ENCODE results near the gene SMC1B.

DNA sequence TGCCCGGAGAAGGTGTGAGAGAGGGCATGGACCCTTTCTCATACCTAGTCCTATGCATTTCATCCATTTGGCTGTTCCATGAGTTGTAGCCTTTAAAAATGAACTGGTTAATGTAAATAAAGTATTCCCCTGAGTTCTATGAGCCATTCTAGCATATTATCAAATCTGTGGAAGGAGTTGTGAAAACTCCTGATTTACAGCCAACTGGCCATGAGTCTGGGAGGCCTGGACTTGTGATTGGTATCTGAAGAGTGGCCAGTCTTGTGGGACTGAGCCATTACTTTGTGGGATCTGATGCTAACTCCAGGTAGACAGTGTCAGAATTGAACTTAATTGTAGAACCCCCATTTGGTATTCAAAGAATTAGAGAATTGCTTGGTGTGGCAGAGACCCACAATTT is 55.3 kb downstream of the SMC1B start:
- TF ChIP-seq, protein P1, sequence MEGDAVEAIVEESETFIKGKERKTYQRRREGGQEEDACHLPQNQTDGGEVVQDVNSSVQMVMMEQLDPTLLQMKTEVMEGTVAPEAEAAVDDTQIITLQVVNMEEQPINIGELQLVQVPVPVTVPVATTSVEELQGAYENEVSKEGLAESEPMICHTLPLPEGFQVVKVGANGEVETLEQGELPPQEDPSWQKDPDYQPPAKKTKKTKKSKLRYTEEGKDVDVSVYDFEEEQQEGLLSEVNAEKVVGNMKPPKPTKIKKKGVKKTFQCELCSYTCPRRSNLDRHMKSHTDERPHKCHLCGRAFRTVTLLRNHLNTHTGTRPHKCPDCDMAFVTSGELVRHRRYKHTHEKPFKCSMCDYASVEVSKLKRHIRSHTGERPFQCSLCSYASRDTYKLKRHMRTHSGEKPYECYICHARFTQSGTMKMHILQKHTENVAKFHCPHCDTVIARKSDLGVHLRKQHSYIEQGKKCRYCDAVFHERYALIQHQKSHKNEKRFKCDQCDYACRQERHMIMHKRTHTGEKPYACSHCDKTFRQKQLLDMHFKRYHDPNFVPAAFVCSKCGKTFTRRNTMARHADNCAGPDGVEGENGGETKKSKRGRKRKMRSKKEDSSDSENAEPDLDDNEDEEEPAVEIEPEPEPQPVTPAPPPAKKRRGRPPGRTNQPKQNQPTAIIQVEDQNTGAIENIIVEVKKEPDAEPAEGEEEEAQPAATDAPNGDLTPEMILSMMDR (conservative IDR thresholded peaks at IDR 0.05; ENCODE audit: low read depth in 2 of 2): no peak
- TF ChIP-seq EZH2 (IDR thresholded peaks at IDR 0.05; ENCODE audit: low read depth, unreplicated experiment) (no peak), POLR2AphosphoS5 (IDR thresholded peaks at IDR 0.05; ENCODE audit: low read depth) (no peak), EZH2phosphoT487 (IDR thresholded peaks at IDR 0.05; ENCODE audit: unreplicated experiment) (no peak), CREB1 (CRISPR knock-in tag; IDR thresholded peaks at IDR 0.05; ENCODE audit: low read depth) (no peak), JUNB (IDR thresholded peaks at IDR 0.05; ENCODE audit: unreplicated experiment) (no peak), ZNF331 (CRISPR knock-in tag; IDR thresholded peaks at IDR 0.05; ENCODE audit: low read depth) (no peak)
- TF ChIP-seq, protein P2, sequence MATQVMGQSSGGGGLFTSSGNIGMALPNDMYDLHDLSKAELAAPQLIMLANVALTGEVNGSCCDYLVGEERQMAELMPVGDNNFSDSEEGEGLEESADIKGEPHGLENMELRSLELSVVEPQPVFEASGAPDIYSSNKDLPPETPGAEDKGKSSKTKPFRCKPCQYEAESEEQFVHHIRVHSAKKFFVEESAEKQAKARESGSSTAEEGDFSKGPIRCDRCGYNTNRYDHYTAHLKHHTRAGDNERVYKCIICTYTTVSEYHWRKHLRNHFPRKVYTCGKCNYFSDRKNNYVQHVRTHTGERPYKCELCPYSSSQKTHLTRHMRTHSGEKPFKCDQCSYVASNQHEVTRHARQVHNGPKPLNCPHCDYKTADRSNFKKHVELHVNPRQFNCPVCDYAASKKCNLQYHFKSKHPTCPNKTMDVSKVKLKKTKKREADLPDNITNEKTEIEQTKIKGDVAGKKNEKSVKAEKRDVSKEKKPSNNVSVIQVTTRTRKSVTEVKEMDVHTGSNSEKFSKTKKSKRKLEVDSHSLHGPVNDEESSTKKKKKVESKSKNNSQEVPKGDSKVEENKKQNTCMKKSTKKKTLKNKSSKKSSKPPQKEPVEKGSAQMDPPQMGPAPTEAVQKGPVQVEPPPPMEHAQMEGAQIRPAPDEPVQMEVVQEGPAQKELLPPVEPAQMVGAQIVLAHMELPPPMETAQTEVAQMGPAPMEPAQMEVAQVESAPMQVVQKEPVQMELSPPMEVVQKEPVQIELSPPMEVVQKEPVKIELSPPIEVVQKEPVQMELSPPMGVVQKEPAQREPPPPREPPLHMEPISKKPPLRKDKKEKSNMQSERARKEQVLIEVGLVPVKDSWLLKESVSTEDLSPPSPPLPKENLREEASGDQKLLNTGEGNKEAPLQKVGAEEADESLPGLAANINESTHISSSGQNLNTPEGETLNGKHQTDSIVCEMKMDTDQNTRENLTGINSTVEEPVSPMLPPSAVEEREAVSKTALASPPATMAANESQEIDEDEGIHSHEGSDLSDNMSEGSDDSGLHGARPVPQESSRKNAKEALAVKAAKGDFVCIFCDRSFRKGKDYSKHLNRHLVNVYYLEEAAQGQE (IDR thresholded peaks at IDR 0.05; ENCODE audit: unreplicated experiment): no peak
- TF ChIP-seq, protein P3, sequence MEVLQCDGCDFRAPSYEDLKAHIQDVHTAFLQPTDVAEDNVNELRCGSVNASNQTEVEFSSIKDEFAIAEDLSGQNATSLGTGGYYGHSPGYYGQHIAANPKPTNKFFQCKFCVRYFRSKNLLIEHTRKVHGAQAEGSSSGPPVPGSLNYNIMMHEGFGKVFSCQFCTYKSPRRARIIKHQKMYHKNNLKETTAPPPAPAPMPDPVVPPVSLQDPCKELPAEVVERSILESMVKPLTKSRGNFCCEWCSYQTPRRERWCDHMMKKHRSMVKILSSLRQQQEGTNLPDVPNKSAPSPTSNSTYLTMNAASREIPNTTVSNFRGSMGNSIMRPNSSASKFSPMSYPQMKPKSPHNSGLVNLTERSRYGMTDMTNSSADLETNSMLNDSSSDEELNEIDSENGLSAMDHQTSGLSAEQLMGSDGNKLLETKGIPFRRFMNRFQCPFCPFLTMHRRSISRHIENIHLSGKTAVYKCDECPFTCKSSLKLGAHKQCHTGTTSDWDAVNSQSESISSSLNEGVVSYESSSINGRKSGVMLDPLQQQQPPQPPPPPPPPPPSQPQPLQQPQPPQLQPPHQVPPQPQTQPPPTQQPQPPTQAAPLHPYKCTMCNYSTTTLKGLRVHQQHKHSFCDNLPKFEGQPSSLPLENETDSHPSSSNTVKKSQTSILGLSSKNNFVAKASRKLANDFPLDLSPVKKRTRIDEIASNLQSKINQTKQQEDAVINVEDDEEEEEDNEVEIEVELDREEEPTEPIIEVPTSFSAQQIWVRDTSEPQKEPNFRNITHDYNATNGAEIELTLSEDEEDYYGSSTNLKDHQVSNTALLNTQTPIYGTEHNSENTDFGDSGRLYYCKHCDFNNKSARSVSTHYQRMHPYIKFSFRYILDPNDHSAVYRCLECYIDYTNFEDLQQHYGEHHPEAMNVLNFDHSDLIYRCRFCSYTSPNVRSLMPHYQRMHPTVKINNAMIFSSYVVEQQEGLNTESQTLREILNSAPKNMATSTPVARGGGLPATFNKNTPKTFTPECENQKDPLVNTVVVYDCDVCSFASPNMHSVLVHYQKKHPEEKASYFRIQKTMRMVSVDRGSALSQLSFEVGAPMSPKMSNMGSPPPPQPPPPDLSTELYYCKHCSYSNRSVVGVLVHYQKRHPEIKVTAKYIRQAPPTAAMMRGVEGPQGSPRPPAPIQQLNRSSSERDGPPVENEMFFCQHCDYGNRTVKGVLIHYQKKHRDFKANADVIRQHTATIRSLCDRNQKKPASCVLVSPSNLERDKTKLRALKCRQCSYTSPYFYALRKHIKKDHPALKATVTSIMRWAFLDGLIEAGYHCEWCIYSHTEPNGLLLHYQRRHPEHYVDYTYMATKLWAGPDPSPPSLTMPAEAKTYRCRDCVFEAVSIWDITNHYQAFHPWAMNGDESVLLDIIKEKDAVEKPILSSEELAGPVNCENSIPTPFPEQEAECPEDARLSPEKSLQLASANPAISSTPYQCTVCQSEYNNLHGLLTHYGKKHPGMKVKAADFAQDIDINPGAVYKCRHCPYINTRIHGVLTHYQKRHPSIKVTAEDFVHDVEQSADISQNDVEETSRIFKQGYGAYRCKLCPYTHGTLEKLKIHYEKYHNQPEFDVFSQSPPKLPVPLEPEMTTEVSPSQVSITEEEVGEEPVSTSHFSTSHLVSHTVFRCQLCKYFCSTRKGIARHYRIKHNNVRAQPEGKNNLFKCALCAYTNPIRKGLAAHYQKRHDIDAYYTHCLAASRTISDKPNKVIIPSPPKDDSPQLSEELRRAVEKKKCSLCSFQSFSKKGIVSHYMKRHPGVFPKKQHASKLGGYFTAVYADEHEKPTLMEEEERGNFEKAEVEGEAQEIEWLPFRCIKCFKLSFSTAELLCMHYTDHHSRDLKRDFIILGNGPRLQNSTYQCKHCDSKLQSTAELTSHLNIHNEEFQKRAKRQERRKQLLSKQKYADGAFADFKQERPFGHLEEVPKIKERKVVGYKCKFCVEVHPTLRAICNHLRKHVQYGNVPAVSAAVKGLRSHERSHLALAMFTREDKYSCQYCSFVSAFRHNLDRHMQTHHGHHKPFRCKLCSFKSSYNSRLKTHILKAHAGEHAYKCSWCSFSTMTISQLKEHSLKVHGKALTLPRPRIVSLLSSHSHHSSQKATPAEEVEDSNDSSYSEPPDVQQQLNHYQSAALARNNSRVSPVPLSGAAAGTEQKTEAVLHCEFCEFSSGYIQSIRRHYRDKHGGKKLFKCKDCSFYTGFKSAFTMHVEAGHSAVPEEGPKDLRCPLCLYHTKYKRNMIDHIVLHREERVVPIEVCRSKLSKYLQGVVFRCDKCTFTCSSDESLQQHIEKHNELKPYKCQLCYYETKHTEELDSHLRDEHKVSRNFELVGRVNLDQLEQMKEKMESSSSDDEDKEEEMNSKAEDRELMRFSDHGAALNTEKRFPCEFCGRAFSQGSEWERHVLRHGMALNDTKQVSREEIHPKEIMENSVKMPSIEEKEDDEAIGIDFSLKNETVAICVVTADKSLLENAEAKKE (CRISPR knock-in tag; IDR thresholded peaks at IDR 0.05): no peak
